ENCODE results near the gene KCTD12. TPM values are rescaled to one million over a fixed set of nuclear protein-coding genes. Genes with fewer than 3 reads are reported as not detected.

Gene KCTD12
- total RNA-seq (2022) (2.8 and 3.7 TPM in 2 replicates), Bru-seq, nascent RNA (percentile 40 among the genes with signal in this experiment), BruChase-seq, experiment 1, labeled RNA remaining after a 6-hour chase (percentile 74 among the genes with signal in this experiment), BruChase-seq, experiment 2, labeled RNA remaining after a 2-hour chase (percentile 55 among the genes with signal in this experiment)
- long read RNA-seq: 0 reads

DNA sequence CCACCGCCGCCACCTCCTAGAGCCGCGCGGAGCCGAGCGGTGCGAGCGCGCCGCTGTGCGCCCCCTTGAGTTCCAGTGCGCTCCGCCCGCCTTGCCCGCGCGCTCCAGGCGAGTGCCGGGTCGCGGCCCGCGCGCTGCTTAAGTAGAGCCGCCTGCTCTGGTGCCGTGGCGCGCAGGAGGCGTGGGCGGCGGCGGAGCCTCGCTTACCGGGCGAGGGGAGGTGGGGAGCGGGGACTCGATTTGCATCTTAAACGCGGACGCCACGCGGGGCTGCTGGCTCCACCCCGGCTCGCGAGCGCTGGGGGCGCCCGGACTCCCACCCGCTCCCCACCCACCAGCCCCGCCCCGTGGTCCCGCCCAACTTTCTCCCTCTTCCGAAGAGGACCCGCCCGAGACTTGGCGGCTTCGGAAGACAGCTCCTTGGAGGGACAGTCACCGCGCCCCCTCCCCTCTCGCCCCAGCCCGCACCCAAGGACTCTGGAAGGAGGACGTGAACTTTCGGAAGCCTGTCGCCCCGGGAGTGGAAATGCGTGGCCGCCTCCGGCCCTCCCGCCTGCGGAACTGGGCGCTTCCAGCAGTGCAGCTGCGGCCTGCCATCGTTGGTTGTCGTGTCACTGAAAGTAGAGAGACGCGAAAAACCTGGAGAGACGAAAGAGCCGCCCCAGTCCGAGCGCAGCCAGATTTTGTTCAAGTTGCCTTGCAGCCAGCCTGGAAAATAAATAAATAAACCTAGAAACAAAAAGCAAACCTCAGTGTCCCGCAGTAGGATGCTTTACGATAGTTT is at the start of gene KCTD12:
Gene KCTD12 (minus strand): TSS at position 114 of the 784 bp plus-strand sequence. CDS start 257 bp downstream, outside the sequence.
- Mint-ChIP-seq H3K27me3 (ENCODE audit: unreplicated experiment) (no peaks in the 10 kb centered on the region), H3K9me3 (ENCODE audit: low read depth, unreplicated experiment) (no peaks in the 10 kb centered on the region), H3K4me3 (ENCODE audit: low read depth, unreplicated experiment) (peak within 1 kb of the TSS; percentile 62), H3K27ac (ENCODE audit: unreplicated experiment) (peak within 1 kb of the TSS; percentile 47), H3K36me3 (ENCODE audit: insufficient read depth, unreplicated experiment) (peaks cover 18% of the 10 kb centered on the region), H3K4me1 (ENCODE audit: low read depth, unreplicated experiment) (no peaks in the 10 kb centered on the region)
- peak; percentile 49 for DNase-seq
- TF ChIP-seq, protein P1, sequence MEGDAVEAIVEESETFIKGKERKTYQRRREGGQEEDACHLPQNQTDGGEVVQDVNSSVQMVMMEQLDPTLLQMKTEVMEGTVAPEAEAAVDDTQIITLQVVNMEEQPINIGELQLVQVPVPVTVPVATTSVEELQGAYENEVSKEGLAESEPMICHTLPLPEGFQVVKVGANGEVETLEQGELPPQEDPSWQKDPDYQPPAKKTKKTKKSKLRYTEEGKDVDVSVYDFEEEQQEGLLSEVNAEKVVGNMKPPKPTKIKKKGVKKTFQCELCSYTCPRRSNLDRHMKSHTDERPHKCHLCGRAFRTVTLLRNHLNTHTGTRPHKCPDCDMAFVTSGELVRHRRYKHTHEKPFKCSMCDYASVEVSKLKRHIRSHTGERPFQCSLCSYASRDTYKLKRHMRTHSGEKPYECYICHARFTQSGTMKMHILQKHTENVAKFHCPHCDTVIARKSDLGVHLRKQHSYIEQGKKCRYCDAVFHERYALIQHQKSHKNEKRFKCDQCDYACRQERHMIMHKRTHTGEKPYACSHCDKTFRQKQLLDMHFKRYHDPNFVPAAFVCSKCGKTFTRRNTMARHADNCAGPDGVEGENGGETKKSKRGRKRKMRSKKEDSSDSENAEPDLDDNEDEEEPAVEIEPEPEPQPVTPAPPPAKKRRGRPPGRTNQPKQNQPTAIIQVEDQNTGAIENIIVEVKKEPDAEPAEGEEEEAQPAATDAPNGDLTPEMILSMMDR (IDR thresholded peaks at IDR 0.05; ENCODE audit: unreplicated experiment): no peak
- intact Hi-C loops (cut with micrococcal nuclease; ENCODE audit: unreplicated experiment): no loop called here
- BruUV-seq (replicated peaks): no TSS peak
- CTCF ChIA-PET: interaction anchor here (0.6 kb wide), 2 partner anchors 207 to 1337 kb away, joined by 3 to 11 read pairs; no protein-coding TSS in a partner anchor

DNA sequence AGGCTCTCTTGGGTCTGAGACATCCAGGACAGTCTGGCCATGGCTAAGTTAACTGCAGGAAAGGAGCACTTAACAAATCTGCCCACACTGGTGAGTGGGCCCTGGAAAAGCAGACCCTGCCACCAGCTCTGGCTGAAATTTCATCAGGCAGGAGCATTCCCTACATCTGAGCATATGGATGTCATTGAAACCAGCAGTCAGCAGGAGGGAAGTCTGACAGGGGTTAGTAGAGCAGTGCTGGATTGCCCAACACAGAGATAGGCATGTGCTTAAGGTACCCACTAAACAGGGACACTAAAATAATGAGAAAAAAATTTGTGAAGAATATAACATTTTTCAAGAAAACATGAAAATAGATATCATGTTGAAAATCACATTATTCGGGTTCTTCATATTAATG is 48.5 kb upstream of the KCTD12 start:
- Mint-ChIP-seq H3K4me3 (ENCODE audit: low read depth, unreplicated experiment) (no peak overlapping the region), H3K36me3 (ENCODE audit: insufficient read depth, unreplicated experiment) (no peaks in the 10 kb centered on the region), H3K4me1 (ENCODE audit: low read depth, unreplicated experiment) (no peaks in the 10 kb centered on the region), H3K27me3 (ENCODE audit: unreplicated experiment) (no peaks in the 10 kb centered on the region), H3K9me3 (ENCODE audit: low read depth, unreplicated experiment) (no peaks in the 10 kb centered on the region), H3K27ac (ENCODE audit: unreplicated experiment) (no peak overlapping the region)
- TF ChIP-seq, protein P1 (IDR thresholded peaks at IDR 0.05; ENCODE audit: unreplicated experiment): no peak
- no TSS peak for BruUV-seq (replicated peaks)
- intact Hi-C loops (cut with micrococcal nuclease; ENCODE audit: unreplicated experiment): no loop called here
- CTCF ChIA-PET: no interaction called here
- no peak for DNase-seq

DNA sequence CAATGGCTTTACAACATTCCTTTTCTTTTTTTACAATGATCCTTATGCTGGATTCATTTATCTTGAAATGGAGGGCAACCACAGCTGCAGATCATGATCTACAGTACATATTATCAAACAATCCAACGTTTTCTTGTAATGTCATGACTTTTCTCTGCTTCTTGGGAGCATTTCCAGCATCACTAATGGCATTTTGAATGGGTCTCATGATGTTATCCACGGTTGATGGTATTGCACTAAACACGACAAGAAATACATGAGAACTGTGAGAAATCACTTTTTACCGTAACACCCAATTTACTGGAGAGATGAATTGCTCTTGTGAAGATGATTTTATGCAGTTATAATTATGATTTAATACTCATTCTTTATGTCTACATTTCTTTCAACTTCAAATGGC is 45.9 kb upstream of the KCTD12 start:
- Mint-ChIP-seq H3K4me1 (ENCODE audit: low read depth, unreplicated experiment) (no peaks in the 10 kb centered on the region), H3K27me3 (ENCODE audit: unreplicated experiment) (no peaks in the 10 kb centered on the region), H3K4me3 (ENCODE audit: low read depth, unreplicated experiment) (no peak overlapping the region), H3K9me3 (ENCODE audit: low read depth, unreplicated experiment) (no peaks in the 10 kb centered on the region), H3K36me3 (ENCODE audit: insufficient read depth, unreplicated experiment) (no peaks in the 10 kb centered on the region), H3K27ac (ENCODE audit: unreplicated experiment) (no peak overlapping the region)
- TF ChIP-seq, protein P1 (IDR thresholded peaks at IDR 0.05; ENCODE audit: unreplicated experiment): no peak
- intact Hi-C loops (cut with micrococcal nuclease; ENCODE audit: unreplicated experiment): no loop called here
- DNase-seq: no peak
- CTCF ChIA-PET: no interaction called here
- no TSS peak for BruUV-seq (replicated peaks)

DNA sequence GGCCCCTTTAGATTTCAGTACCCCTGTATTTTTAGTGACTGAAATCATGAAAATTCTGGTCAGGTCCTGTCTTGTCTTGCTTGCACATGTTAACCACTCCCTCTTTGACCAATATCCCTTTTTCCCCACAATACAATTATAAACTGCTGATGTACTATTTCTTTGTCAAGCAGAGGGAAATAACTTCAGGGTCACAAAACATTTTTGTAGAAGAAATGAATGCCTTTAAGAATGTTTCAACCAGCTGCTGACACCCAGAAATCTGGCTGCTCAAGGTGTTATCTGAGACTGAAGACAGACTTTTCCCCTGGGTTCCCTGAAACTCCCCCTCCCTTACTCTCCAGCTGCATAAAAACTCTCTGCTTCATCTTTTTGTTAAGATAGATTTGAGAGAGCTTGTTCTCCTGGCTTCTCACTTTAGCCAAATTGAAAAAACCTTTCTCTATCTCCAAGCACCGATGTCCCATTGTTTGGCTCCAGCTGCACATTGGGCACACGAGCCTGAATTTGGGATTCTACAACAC is 43.7 kb upstream of the KCTD12 start:
- no peak for DNase-seq
- H3K9me3 Mint-ChIP-seq (ENCODE audit: low read depth, unreplicated experiment): no peaks in the 10 kb centered on the region
- no peaks in the 10 kb centered on the region for H3K27me3 Mint-ChIP-seq (ENCODE audit: unreplicated experiment)
- intact Hi-C loops (cut with micrococcal nuclease; ENCODE audit: unreplicated experiment): no loop called here
- TF ChIP-seq, protein P1 (IDR thresholded peaks at IDR 0.05; ENCODE audit: unreplicated experiment): no peak
- no TSS peak for BruUV-seq (replicated peaks)
- no peaks in the 10 kb centered on the region for H3K36me3 Mint-ChIP-seq (ENCODE audit: insufficient read depth, unreplicated experiment)
- H3K27ac Mint-ChIP-seq (ENCODE audit: unreplicated experiment): no peak overlapping the region
- peaks cover 4% of the 10 kb centered on the region for H3K4me1 Mint-ChIP-seq (ENCODE audit: low read depth, unreplicated experiment)
- CTCF ChIA-PET: no interaction called here
- H3K4me3 Mint-ChIP-seq (ENCODE audit: low read depth, unreplicated experiment): no peak overlapping the region
